ENCODE results near the gene PRKCE. TPM values are rescaled to one million over a fixed set of nuclear protein-coding genes. Genes with fewer than 3 reads are reported as not detected.

Gene PRKCE
- total and polyA plus RNA-seq, 4 donors = 2.5 to 38.6 (median 5.8) TPM

DNA sequence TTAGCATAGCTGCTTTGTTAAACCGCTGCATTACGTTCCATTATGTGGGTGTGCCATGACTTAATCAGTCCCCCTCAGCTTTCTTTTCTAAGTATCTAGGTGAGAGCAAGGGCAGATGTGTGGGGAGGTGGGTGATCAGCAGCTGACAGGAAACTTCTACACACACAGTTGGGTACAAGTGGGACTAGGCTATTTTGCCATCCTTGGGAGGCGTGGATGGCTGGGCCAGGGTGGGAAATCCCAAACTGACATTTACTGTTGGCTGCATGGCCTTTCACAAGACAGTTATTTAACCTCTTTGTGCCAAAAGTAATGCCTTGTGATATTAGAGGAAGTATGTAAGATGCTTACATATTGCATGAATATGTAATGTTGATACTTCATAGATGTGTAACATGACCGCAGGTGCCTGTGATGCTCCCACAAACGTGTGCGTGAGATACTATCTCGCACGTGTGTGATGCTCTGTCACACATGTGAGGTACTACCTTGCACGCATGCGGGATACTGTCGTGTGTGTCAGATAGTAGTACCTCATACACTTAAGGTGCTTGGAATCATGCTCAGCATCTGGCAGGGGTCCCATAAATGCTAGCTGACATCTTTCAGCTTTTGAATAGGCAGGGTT lies 314.5 kb downstream of the PRKCE start:
- Histone ChIP-seq H3K4me1 (ENCODE audit: control insufficient read depth in 4 of 4, insufficient read depth in 4 of 4, low read length in 3 of 4) (peaks cover under 1 to 40% (median 26%) of the 10 kb centered on the region in 4 donors), H3K4me3 (ENCODE audit: low read depth in 1 of 3, low read length in 3 of 3) (no peak overlapping the region), H3K36me3 (ENCODE audit: control insufficient read depth in 4 of 4, insufficient read depth in 3 of 4, low read depth in 1 of 4, low read length in 3 of 4) (no peaks in the 10 kb centered on the region), H3K9me3 (ENCODE audit: control insufficient read depth in 4 of 4, low read length in 3 of 4) (no peaks in the 10 kb centered on the region), H3K27ac (ENCODE audit: low read depth in 1 of 2, low read length in 2 of 2) (no peak overlapping the region), H3K27me3 (ENCODE audit: control insufficient read depth in 4 of 4, insufficient read depth in 4 of 4, low read length in 3 of 4) (no peaks in the 10 kb centered on the region), H3K9ac (ENCODE audit: low read depth in 1 of 2, low read length in 2 of 2) (no peak overlapping the region)
- 92% methylated on average over 11 of the region's 11 CpGs for WGBS
- TF ChIP-seq, protein P1, sequence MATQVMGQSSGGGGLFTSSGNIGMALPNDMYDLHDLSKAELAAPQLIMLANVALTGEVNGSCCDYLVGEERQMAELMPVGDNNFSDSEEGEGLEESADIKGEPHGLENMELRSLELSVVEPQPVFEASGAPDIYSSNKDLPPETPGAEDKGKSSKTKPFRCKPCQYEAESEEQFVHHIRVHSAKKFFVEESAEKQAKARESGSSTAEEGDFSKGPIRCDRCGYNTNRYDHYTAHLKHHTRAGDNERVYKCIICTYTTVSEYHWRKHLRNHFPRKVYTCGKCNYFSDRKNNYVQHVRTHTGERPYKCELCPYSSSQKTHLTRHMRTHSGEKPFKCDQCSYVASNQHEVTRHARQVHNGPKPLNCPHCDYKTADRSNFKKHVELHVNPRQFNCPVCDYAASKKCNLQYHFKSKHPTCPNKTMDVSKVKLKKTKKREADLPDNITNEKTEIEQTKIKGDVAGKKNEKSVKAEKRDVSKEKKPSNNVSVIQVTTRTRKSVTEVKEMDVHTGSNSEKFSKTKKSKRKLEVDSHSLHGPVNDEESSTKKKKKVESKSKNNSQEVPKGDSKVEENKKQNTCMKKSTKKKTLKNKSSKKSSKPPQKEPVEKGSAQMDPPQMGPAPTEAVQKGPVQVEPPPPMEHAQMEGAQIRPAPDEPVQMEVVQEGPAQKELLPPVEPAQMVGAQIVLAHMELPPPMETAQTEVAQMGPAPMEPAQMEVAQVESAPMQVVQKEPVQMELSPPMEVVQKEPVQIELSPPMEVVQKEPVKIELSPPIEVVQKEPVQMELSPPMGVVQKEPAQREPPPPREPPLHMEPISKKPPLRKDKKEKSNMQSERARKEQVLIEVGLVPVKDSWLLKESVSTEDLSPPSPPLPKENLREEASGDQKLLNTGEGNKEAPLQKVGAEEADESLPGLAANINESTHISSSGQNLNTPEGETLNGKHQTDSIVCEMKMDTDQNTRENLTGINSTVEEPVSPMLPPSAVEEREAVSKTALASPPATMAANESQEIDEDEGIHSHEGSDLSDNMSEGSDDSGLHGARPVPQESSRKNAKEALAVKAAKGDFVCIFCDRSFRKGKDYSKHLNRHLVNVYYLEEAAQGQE (IDR thresholded peaks at IDR 0.05) = no peak
- TF ChIP-seq YY1 (IDR thresholded peaks at IDR 0.05) (no peak), TAF1 (conservative IDR thresholded peaks at IDR 0.05) (no peak), FOXA1 (IDR thresholded peaks at IDR 0.05) (no peak)
- DNase-seq (ENCODE audit: low spot score) = peak; percentile 12

DNA sequence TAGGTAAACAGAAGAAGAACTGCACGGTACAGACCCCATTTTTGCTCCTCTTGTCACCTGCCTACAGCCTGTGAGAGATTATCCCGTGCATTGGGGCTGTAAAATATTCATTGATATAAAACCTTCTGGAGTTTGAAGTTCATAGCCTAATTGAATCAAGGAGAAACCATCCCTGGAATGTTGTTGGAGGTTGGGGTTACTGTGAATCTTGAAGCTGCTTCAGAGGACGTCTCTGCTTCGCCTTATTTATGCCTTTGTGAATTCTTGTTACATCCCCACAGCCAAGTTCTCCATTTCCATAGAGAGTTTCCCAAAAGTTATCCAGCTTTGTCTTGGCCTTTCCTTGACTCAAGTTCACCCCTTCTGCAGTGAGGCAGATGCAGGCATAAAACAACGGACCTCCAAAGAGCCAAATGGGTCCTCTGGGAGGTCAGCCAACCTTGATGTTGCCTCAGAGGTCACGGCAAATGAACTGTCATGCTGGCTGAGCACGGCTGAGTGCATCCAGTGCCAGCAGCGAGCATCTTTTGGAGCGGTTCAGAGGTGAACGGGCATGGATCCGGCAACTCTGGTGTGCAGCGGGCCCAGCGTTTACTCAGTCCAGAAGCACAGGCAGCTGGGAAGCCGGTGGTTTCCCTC lies 317.6 kb downstream of the PRKCE start:
- no peak overlapping the region for H3K4me3 ChIP-seq (ENCODE audit: low read depth in 1 of 3, low read length in 3 of 3)
- TF ChIP-seq, protein P2, sequence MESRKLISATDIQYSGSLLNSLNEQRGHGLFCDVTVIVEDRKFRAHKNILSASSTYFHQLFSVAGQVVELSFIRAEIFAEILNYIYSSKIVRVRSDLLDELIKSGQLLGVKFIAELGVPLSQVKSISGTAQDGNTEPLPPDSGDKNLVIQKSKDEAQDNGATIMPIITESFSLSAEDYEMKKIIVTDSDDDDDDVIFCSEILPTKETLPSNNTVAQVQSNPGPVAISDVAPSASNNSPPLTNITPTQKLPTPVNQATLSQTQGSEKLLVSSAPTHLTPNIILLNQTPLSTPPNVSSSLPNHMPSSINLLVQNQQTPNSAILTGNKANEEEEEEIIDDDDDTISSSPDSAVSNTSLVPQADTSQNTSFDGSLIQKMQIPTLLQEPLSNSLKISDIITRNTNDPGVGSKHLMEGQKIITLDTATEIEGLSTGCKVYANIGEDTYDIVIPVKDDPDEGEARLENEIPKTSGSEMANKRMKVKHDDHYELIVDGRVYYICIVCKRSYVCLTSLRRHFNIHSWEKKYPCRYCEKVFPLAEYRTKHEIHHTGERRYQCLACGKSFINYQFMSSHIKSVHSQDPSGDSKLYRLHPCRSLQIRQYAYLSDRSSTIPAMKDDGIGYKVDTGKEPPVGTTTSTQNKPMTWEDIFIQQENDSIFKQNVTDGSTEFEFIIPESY (IDR thresholded peaks at IDR 0.05) = no peak
- peak in 1 of 2 donors; percentile 38 for TF ChIP-seq GABPA (IDR thresholded peaks at IDR 0.05 in 1 of 2, conservative IDR thresholded peaks at IDR 0.05 in 1 of 2)
- TF ChIP-seq, protein P3, sequence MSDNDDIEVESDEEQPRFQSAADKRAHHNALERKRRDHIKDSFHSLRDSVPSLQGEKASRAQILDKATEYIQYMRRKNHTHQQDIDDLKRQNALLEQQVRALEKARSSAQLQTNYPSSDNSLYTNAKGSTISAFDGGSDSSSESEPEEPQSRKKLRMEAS (IDR thresholded peaks at IDR 0.05) = peak; percentile 84
- peak; percentile 78 for TF ChIP-seq YY1 (IDR thresholded peaks at IDR 0.05)
- TF ChIP-seq RXRA (IDR thresholded peaks at IDR 0.05) = peak; percentile 95 to 97
- TF ChIP-seq NR2F2 (IDR thresholded peaks at IDR 0.05) = peak; percentile 97
- no peak for TF ChIP-seq HNF4G (IDR thresholded peaks at IDR 0.05)
- no peak for TF ChIP-seq FOXA1 (IDR thresholded peaks at IDR 0.05)
- TF ChIP-seq, protein P4, sequence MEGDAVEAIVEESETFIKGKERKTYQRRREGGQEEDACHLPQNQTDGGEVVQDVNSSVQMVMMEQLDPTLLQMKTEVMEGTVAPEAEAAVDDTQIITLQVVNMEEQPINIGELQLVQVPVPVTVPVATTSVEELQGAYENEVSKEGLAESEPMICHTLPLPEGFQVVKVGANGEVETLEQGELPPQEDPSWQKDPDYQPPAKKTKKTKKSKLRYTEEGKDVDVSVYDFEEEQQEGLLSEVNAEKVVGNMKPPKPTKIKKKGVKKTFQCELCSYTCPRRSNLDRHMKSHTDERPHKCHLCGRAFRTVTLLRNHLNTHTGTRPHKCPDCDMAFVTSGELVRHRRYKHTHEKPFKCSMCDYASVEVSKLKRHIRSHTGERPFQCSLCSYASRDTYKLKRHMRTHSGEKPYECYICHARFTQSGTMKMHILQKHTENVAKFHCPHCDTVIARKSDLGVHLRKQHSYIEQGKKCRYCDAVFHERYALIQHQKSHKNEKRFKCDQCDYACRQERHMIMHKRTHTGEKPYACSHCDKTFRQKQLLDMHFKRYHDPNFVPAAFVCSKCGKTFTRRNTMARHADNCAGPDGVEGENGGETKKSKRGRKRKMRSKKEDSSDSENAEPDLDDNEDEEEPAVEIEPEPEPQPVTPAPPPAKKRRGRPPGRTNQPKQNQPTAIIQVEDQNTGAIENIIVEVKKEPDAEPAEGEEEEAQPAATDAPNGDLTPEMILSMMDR (IDR thresholded peaks at IDR 0.05; ENCODE audit: low read depth, low read length, missing input control) = no peak
- peak in 1 of 2 donors; percentile 61 for TF ChIP-seq JUND (IDR thresholded peaks at IDR 0.05)
- peak; percentile 76 to 86 for TF ChIP-seq HNF4A (conservative IDR thresholded peaks at IDR 0.05)
- TF ChIP-seq SP1 (IDR thresholded peaks at IDR 0.05) = peak; percentile 73
- TF ChIP-seq TAF1 (conservative IDR thresholded peaks at IDR 0.05) = no peak
- TF ChIP-seq, protein P5, sequence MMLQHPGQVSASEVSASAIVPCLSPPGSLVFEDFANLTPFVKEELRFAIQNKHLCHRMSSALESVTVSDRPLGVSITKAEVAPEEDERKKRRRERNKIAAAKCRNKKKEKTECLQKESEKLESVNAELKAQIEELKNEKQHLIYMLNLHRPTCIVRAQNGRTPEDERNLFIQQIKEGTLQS (IDR thresholded peaks at IDR 0.05) = no peak
- peak in 1 of 2 donors; percentile 26 for TF ChIP-seq EGR1 (IDR thresholded peaks at IDR 0.05; ENCODE audit: low read depth in 2 of 2)
- TF ChIP-seq FOXA2 (IDR thresholded peaks at IDR 0.05) = no peak
- TF ChIP-seq RAD21 (IDR thresholded peaks at IDR 0.05) = peak; percentile 36 to 51
- TF ChIP-seq, protein P1 (IDR thresholded peaks at IDR 0.05) = no peak
- H3K9ac ChIP-seq (ENCODE audit: low read depth in 1 of 2, low read length in 2 of 2) = no peak overlapping the region
- H3K36me3 ChIP-seq (ENCODE audit: control insufficient read depth in 4 of 4, insufficient read depth in 3 of 4, low read depth in 1 of 4, low read length in 3 of 4) = no peaks in the 10 kb centered on the region
- WGBS = 48% methylated on average over 14 of the region's 14 CpGs
- H3K9me3 ChIP-seq (ENCODE audit: control insufficient read depth in 4 of 4, low read length in 3 of 4) = no peaks in the 10 kb centered on the region
- DNase-seq (ENCODE audit: low spot score) = peak; percentile 32
- H3K4me1 ChIP-seq (ENCODE audit: control insufficient read depth in 4 of 4, insufficient read depth in 4 of 4, low read length in 3 of 4) = peaks cover 0 to 28% (median 12%) of the 10 kb centered on the region in 4 donors
- peak overlapping the region in 1 of 2 donors; percentile 53 for H3K27ac ChIP-seq (ENCODE audit: low read depth in 1 of 2, low read length in 2 of 2)
- H3K27me3 ChIP-seq (ENCODE audit: control insufficient read depth in 4 of 4, insufficient read depth in 4 of 4, low read length in 3 of 4) = no peaks in the 10 kb centered on the region

Measured in liver (tissue), 9 donors.